Osteoblast (primary cell): ENCODE data around the gene CDK4. TPM values are rescaled to one million over a fixed set of nuclear protein-coding genes. Genes with fewer than 3 reads are reported as not detected.

Experiments used
- DNase-seq: peaks from one replicate; pipeline ENCODE4 v3.0.0; 2011; ENCODE audit warnings: low spot score, mixed read lengths; ENCODE audit not compliant: insufficient read length; ENCODE audit errors: missing footprints
- H2AFZ ChIP-seq: 2 replicates; pipeline ENCODE4 v1.6.0; 2011; ENCODE audit warnings: mild to moderate bottlenecking, low read length
- H3K27ac ChIP-seq: 2 replicates; pipeline ENCODE4 v1.5.1; 2011; ENCODE audit warnings: mild to moderate bottlenecking, low read depth, low read length, moderate library complexity
- H3K27me3 ChIP-seq: 2 replicates; pipeline ENCODE4 v1.6.0; 2012; ENCODE audit warnings: mild to moderate bottlenecking, control low read depth, inconsistent platforms, low read length, moderate library complexity; ENCODE audit not compliant: insufficient read depth
- H3K36me3 ChIP-seq: 2 replicates; pipeline ENCODE4 v1.5.1; 2011; ENCODE audit warnings: mild to moderate bottlenecking, low read length, control low read depth, moderate library complexity; ENCODE audit not compliant: insufficient read depth
- H3K4me1 ChIP-seq: 2 replicates; pipeline ENCODE4 v1.5.1; 2011; ENCODE audit warnings: mild to moderate bottlenecking, low read length, control low read depth, moderate library complexity; ENCODE audit not compliant: insufficient read depth
- H3K4me2 ChIP-seq: 2 replicates; pipeline ENCODE4 v1.6.0; 2011; ENCODE audit warnings: mild to moderate bottlenecking, low read length; ENCODE audit not compliant: insufficient read depth
- H3K4me3 ChIP-seq: fragments of 200-600 bp; sonication (generic); 3 replicates; pipeline ENCODE4 v1.5.1; 2012; ENCODE audit warnings: mild to moderate bottlenecking, low read length, inconsistent platforms; ENCODE audit not compliant: insufficient read depth
- H3K79me2 ChIP-seq: 2 replicates; pipeline ENCODE4 v1.6.0; 2012; ENCODE audit warnings: mild to moderate bottlenecking, low read length, control low read depth, inconsistent platforms; ENCODE audit not compliant: insufficient read depth
- H3K9me3 ChIP-seq: 2 replicates; pipeline ENCODE4 v1.5.1; 2011; ENCODE audit warnings: low read depth, low read length, control low read depth
- H4K20me1 ChIP-seq: 2 replicates; pipeline ENCODE4 v1.6.0; 2012; ENCODE audit warnings: mild to moderate bottlenecking, low read length, control low read depth; ENCODE audit not compliant: insufficient read depth
- total RNA-seq: library from RNA; depleted of rRNA; stranded (reverse); fragments of >200 nt; gene quantifications from 2 replicates; pipeline ENCODE4 v1.2.3, GENCODE V29; 2012
- TF ChIP-seq, protein P1 (sequence below): IDR thresholded peaks from 2 replicates; pipeline ENCODE4 v1.5.1; 2011; ENCODE audit warnings: mild to moderate bottlenecking, low read depth, low read length, moderate library complexity; ENCODE audit errors: extremely low read depth

Gene CDK4
- total RNA-seq, 1 donor, result 293 TPM

DNA sequence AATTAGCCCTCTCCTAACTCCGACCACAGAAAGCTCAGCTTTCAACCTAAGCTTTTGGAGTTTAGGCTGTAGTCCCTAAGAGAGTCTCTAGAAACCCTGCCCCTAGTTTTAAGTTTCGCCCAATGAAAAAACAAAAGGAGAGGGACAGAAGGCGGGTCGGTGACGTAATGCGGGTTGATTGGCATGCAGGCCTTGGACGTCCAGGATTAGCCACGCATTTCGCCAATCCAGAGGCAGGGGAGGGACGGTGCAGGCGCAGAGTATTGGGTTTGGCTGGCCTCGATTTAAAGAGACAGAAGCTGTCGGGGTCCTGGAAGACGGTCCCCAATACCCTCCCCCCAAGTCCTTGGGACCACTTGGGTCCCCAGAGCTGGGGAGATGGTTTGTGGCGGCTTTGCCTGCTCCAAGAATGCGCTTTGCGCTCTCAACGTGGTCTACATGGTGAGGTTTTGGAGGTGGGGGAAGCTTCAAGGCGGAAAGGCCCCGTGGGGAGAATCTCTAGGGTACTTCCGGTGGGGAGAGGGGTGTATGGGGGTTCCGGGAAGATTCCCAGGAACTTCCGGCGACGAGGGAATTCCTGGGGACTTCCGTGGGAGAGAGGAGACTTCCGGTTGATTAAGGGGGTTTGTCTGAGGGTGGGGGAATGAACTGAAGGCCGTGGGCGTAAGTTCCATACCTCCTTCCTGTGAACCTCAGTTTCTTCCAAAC is 7.2 kb downstream of the CDK4 start, which contains the start of gene TSPAN31:
Gene TSPAN31 (plus strand): TSS at position 263 of the 708 bp plus-strand sequence. CDS start 116 bp downstream, at position 379.
- peaks cover 33% of the 10 kb centered on the region for H3K36me3 ChIP-seq
- peak within 1 kb of the TSS; percentile 97 for H3K4me3 ChIP-seq
- no peaks in the 10 kb centered on the region for H4K20me1 ChIP-seq
- peak within 1 kb of the TSS; percentile 98 for H3K27ac ChIP-seq
- H3K79me2 ChIP-seq, result peaks cover 23% of the 10 kb centered on the region
- H2AFZ ChIP-seq, result peak within 1 kb of the TSS; percentile 78
- DNase-seq, result peak; percentile 99
- TF ChIP-seq, protein P1, sequence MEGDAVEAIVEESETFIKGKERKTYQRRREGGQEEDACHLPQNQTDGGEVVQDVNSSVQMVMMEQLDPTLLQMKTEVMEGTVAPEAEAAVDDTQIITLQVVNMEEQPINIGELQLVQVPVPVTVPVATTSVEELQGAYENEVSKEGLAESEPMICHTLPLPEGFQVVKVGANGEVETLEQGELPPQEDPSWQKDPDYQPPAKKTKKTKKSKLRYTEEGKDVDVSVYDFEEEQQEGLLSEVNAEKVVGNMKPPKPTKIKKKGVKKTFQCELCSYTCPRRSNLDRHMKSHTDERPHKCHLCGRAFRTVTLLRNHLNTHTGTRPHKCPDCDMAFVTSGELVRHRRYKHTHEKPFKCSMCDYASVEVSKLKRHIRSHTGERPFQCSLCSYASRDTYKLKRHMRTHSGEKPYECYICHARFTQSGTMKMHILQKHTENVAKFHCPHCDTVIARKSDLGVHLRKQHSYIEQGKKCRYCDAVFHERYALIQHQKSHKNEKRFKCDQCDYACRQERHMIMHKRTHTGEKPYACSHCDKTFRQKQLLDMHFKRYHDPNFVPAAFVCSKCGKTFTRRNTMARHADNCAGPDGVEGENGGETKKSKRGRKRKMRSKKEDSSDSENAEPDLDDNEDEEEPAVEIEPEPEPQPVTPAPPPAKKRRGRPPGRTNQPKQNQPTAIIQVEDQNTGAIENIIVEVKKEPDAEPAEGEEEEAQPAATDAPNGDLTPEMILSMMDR, result no peak
- peaks cover 27% of the 10 kb centered on the region for H3K27me3 ChIP-seq
- no peaks in the 10 kb centered on the region for H3K9me3 ChIP-seq
- peaks cover 7% of the 10 kb centered on the region for H3K4me1 ChIP-seq
- peak within 1 kb of the TSS; percentile 97 for H3K4me2 ChIP-seq

DNA sequence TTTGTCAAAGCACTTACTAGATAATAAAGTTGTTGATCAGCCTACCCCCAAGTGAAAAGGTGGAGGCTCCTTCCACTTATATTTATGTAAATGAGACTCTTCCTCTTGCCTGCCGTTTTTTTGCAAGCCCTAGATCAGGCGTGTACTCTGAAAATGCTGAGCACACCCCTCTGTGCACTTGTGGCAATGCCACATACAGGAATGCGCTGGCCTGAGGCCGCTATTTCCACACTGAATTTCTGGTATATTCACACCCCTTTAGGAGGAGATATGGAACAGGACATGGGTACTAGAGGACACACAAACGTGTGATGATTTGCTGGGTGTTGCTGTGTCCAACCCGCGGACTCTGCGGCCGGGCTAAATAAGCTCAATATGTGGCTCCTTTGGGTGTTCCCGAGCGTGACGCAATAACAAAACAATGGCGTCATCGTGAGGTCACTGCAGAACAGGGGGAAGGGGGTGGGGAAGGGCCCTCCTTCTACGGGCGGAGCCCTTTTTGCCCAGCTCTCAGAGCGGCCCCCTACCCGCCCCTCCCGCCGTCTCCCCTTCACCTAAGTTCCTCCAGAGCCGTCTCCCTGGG is 7.8 kb downstream of the CDK4 start:
- DNase-seq, result peak; percentile 69
- H3K79me2 ChIP-seq, result peaks cover 17% of the 10 kb centered on the region
- H3K27me3 ChIP-seq, result peaks cover 33% of the 10 kb centered on the region
- H4K20me1 ChIP-seq, result no peaks in the 10 kb centered on the region
- peaks cover 7% of the 10 kb centered on the region for H3K4me1 ChIP-seq
- H3K36me3 ChIP-seq, result peaks cover 29% of the 10 kb centered on the region
- H3K9me3 ChIP-seq, result no peaks in the 10 kb centered on the region
- peak overlapping the region; percentile 98 for H3K27ac ChIP-seq
- H2AFZ ChIP-seq, result peak overlapping the region; percentile 75
- H3K4me2 ChIP-seq, result peak overlapping the region; percentile 97
- H3K4me3 ChIP-seq, result peak overlapping the region; percentile 97
- TF ChIP-seq, protein P1, result no peak

DNA sequence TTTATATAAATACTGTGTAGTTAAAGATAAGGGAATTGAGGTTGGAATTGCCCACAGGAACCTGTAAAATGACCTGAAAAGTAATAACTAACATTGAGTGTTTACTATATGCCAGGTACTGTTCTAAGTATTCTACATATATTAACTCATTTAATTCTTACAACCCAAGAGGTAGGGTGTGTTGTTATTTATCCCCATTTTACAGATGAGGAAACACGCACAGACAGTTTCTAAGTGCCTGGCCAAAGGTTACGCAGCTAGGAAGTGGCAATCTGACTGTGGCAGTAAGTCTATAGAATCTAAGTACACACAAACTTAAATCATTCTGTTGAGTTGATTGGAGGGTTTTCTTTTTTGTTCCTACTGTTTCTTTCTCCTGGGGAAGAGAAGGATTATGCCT is 8.3 kb downstream of the CDK4 start:
- Histone ChIP-seq H3K36me3 (peaks cover 24% of the 10 kb centered on the region), H3K4me1 (peaks cover 7% of the 10 kb centered on the region), H3K79me2 (peaks cover 12% of the 10 kb centered on the region), H3K27ac (no peak overlapping the region), H3K4me3 (no peak overlapping the region), H3K27me3 (peaks cover 39% of the 10 kb centered on the region), H4K20me1 (no peaks in the 10 kb centered on the region), H3K4me2 (peak overlapping the region; percentile 97), H2AFZ (no peak overlapping the region), H3K9me3 (no peaks in the 10 kb centered on the region)
- TF ChIP-seq, protein P1, result no peak
- no peak for DNase-seq
